ENCODE results near the gene RIMKLB. TPM values are rescaled to one million over a fixed set of nuclear protein-coding genes. Genes with fewer than 3 reads are reported as not detected.

Gene RIMKLB
- polyA plus RNA-seq, 1 of the 3 experiments (the other 2 are of a cell fraction) = 24.5 TPM

- Histone ChIP-seq H3K36me3 (replicated peaks in 1 of 2; ENCODE audit: control insufficient read depth in 1 of 2, insufficient read depth in 2 of 2, low read length in 1 of 2) (no peaks in the 10 kb centered on the region), H3K27ac (ENCODE audit: low read depth in 2 of 2, low read length in 1 of 2) (no peak within 1 kb of the TSS; a peak in 1 of 4 replicates), H4K20me1 (ENCODE audit: insufficient read depth) (no peaks in the 10 kb centered on the region), H3F3A (replicated peaks; ENCODE audit: insufficient read depth) (no peaks in the 10 kb centered on the region), H3K4me2 (no peak within 1 kb of the TSS), H3K9me2 (no peaks in the 10 kb centered on the region), H3K4me1 (ENCODE audit: control insufficient read depth in 1 of 2, insufficient read depth in 2 of 2, low read depth in 1 of 2, low read length in 1 of 2) (no peaks in the 10 kb centered on the region), H3K9me3 (no peaks in the 10 kb centered on the region), H3K79me2 (ENCODE audit: insufficient read depth) (no peaks in the 10 kb centered on the region), H2AFZ (ENCODE audit: low read depth) (no peak within 1 kb of the TSS), H3K27me3 (ENCODE audit: insufficient read depth) (no peaks in the 10 kb centered on the region; the same call in 1 of the 2 replicates), H3K9ac (no peak within 1 kb of the TSS), H3K4me3 (ENCODE audit: low read depth in 2 of 2, low read length in 1 of 2) (no peak within 1 kb of the TSS)
- CTCF ChIA-PET = interaction anchor here (1.8 kb wide), 1 partner anchor 376 kb away, joined by 5 read pairs; no protein-coding TSS in a partner anchor
- DNase-seq = no peak
- POLR2A ChIA-PET = no interaction called here
- WGBS (ENCODE audit: low lambda C conversion rate) = 37% methylated on average over 6 of the region's 6 CpGs
- TF ChIP-seq MEF2A (IDR thresholded peaks at IDR 0.05; ENCODE audit: borderline replicate concordance, low read depth) (no peak), SIN3A (IDR thresholded peaks at IDR 0.05; ENCODE audit: borderline replicate concordance, low read depth, low read length) (no peak), TCF12 (IDR thresholded peaks at IDR 0.05) (no peak), RCOR1 (IDR thresholded peaks at IDR 0.05; ENCODE audit: low read length) (no peak), PBX3 (IDR thresholded peaks at IDR 0.05) (no peak), FOSL2 (IDR thresholded peaks at IDR 0.05; ENCODE audit: borderline replicate concordance, low read depth) (no peak), USF1 (IDR thresholded peaks at IDR 0.05; ENCODE audit: borderline replicate concordance, low read depth) (no peak), NFIC (IDR thresholded peaks at IDR 0.05; ENCODE audit: borderline replicate concordance) (no peak), MXI1 (IDR thresholded peaks at IDR 0.05; ENCODE audit: low read depth, low read length) (no peak), EP300 (IDR thresholded peaks at IDR 0.05; ENCODE audit: borderline replicate concordance in 1 of 2, low read depth in 1 of 2, low read length in 1 of 2) (no peak), SMC3 (IDR thresholded peaks at IDR 0.05; ENCODE audit: low read depth, low read length) (no peak), RXRA (IDR thresholded peaks at IDR 0.05; ENCODE audit: borderline replicate concordance, low read depth) (no peak)
These were observed 35.2 kb upstream of the RIMKLB start, which contains the start of gene MFAP5 for GRCh38 chr12:8662593-8662992. MFAP5 (minus strand) TSS chr12:8662826; CDS start chr12:8662104, 722 bp downstream.

DNA sequence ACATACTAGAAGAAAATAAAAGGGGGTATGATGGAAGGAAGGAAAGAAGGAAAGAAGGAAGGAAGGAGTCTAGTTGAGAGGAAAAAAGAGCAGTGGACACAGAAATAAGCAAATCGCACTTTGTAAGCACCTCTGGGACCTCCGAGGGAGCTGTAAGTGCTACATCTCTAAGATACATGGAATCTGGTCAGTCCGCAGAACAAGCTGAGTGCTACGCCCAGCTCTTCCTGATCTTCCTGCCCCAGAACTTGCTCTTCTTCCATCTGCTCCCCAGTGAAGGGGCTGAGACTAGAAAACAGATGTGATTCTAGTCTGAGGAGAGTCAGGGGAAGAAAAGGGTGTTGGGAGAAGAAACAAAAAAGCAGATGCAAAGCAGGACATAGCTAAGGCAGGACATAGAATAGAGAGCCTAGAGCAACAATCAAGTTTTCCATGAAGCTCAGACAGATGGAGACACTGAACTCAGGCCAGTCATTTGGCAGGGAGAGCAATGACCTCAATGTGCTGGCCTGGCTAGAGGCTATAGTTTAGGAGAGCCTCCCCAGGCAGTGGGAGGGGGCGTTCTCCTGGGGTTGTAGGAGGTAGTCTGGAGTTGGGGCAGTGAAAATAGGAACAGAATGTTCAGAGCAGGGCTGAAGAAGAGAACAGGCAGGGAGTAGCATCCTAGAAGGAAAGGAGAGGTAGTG is 33.4 kb upstream of the RIMKLB start:
- no peaks in the 10 kb centered on the region for H4K20me1 ChIP-seq (ENCODE audit: insufficient read depth)
- H3K27ac ChIP-seq (ENCODE audit: low read depth in 2 of 2, low read length in 1 of 2) = no peak overlapping the region
- no peak overlapping the region for H3K4me2 ChIP-seq
- ChIA-PET CTCF (interaction anchor here (0.6 kb wide), 1 partner anchor 226 kb away, joined by 3 read pairs; no protein-coding TSS in a partner anchor), POLR2A (no interaction called here)
- no peaks in the 10 kb centered on the region for H3K79me2 ChIP-seq (ENCODE audit: insufficient read depth)
- H3K4me3 ChIP-seq (ENCODE audit: low read depth in 2 of 2, low read length in 1 of 2) = no peak overlapping the region
- DNase-seq = no peak
- no peaks in the 10 kb centered on the region for H3K4me1 ChIP-seq (ENCODE audit: control insufficient read depth in 1 of 2, insufficient read depth in 2 of 2, low read depth in 1 of 2, low read length in 1 of 2)
- H3K9me2 ChIP-seq = no peaks in the 10 kb centered on the region
- H3K9ac ChIP-seq = no peak overlapping the region
- no peaks in the 10 kb centered on the region; the same call in 1 of the 2 replicates for H3K27me3 ChIP-seq (ENCODE audit: insufficient read depth)
- no peaks in the 10 kb centered on the region for H3K9me3 ChIP-seq
- no peaks in the 10 kb centered on the region for H3F3A ChIP-seq (replicated peaks; ENCODE audit: insufficient read depth)
- no peaks in the 10 kb centered on the region for H3K36me3 ChIP-seq (replicated peaks in 1 of 2; ENCODE audit: control insufficient read depth in 1 of 2, insufficient read depth in 2 of 2, low read length in 1 of 2)
- no peak overlapping the region for H2AFZ ChIP-seq (ENCODE audit: low read depth)
- WGBS (ENCODE audit: low lambda C conversion rate) = 24% methylated on average over 5 of the region's 5 CpGs
- TF ChIP-seq CTCF (IDR thresholded peaks at IDR 0.05) (no peak), EP300 (IDR thresholded peaks at IDR 0.05; ENCODE audit: borderline replicate concordance in 1 of 2, low read depth in 1 of 2, low read length in 1 of 2) (no peak), CHD2 (IDR thresholded peaks at IDR 0.05; ENCODE audit: low read length, partially characterized antibody) (no peak), SIN3A (IDR thresholded peaks at IDR 0.05; ENCODE audit: borderline replicate concordance, low read depth, low read length) (no peak), MEF2A (IDR thresholded peaks at IDR 0.05; ENCODE audit: borderline replicate concordance, low read depth) (no peak), TCF12 (IDR thresholded peaks at IDR 0.05) (no peak), IRF3 (IDR thresholded peaks at IDR 0.05; ENCODE audit: low read depth, low read length) (no peak), TAF1 (IDR thresholded peaks at IDR 0.05; ENCODE audit: borderline replicate concordance, low read depth, low read length) (no peak), PBX3 (IDR thresholded peaks at IDR 0.05) (no peak), RXRA (IDR thresholded peaks at IDR 0.05; ENCODE audit: borderline replicate concordance, low read depth) (no peak)
- TF ChIP-seq, protein P1, sequence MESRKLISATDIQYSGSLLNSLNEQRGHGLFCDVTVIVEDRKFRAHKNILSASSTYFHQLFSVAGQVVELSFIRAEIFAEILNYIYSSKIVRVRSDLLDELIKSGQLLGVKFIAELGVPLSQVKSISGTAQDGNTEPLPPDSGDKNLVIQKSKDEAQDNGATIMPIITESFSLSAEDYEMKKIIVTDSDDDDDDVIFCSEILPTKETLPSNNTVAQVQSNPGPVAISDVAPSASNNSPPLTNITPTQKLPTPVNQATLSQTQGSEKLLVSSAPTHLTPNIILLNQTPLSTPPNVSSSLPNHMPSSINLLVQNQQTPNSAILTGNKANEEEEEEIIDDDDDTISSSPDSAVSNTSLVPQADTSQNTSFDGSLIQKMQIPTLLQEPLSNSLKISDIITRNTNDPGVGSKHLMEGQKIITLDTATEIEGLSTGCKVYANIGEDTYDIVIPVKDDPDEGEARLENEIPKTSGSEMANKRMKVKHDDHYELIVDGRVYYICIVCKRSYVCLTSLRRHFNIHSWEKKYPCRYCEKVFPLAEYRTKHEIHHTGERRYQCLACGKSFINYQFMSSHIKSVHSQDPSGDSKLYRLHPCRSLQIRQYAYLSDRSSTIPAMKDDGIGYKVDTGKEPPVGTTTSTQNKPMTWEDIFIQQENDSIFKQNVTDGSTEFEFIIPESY (IDR thresholded peaks at IDR 0.05; ENCODE audit: borderline replicate concordance, low read depth) = no peak
